Activated effector memory CD4-positive, alpha-beta T cell treated with Interleukin-2 at 50 U/mL for 16 hours (primary cell): ENCODE data around the gene RAN.
"Not testable (repeated sequence)": the region's sequence is repeated elsewhere in the genome, so short reads cannot be mapped to it uniquely, and the experiment has no call there.

Experiments
- DNase-seq: peaks from one replicate; pipeline ENCODE4 v3.0.0-alpha.2; 2020

RAN gene

GRCh38 chr12:130871286-130872178 lies at the start of gene RAN:
Gene RAN, plus strand, starts transcription at chr12:130872066. Its CDS starts 528 bp downstream, at chr12:130872594.
- DNase-seq, result peak; percentile 94

DNA sequence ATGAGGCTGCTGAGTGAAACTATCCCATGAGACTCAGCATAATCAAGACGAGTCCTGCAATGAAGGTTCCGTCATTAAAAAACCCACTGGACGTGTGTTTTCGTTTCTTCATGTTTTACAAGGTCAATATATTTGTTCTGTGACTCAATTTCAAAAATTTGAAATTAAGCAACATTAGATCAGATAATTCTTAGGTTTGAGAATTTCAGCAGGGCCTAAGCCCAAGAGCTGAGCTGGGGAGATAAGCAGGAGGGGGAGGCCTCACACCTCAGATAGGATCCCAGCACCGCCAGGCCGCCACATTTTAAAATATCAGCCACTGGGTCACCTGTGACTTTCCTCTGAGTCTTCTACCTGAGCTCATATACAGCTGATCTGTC lies 46.1 kb upstream of the RAN start:
- DNase-seq, result no peak

- peak; percentile 54 for DNase-seq
These were observed 45.6 kb upstream of the RAN start for GRCh38 chr12:130826151-130826801.

GRCh38 chr12:130827432-130827831 lies 44.4 kb upstream of the RAN start:
- no peak for DNase-seq

DNA sequence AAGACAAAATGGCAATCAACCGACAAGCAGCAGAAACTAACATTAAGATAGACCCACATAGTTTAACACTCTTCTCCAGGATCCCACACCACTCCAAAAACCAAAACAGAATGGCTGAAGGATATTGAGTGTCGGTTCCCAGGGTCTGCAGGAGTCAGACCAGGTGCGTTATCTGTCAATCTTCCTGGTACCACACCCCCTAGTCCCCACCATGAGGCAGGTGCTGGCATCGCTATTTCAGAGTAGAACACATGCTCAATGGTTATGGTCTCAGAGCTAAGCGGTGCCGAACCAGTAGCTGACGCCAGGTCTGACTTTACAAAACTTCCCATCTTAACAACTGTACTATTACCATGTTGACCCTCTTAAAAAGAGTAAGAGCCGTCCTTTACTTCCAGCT lies 43.0 kb upstream of the RAN start:
- no peak for DNase-seq

- DNase-seq, result no peak
These were observed 42.2 kb upstream of the RAN start for GRCh38 chr12:130829391-130830245.

- no peak for DNase-seq
These were observed 41.7 kb upstream of the RAN start for GRCh38 chr12:130830246-130830551.

- DNase-seq, result no peak
These were observed 40.6 kb upstream of the RAN start for GRCh38 chr12:130831246-130831645.

- DNase-seq, result no peak
These were observed 39.9 kb upstream of the RAN start for GRCh38 chr12:130831876-130832405.

GRCh38 chr12:130832561-130833209 lies 39.2 kb upstream of the RAN start:
- no peak for DNase-seq

DNA sequence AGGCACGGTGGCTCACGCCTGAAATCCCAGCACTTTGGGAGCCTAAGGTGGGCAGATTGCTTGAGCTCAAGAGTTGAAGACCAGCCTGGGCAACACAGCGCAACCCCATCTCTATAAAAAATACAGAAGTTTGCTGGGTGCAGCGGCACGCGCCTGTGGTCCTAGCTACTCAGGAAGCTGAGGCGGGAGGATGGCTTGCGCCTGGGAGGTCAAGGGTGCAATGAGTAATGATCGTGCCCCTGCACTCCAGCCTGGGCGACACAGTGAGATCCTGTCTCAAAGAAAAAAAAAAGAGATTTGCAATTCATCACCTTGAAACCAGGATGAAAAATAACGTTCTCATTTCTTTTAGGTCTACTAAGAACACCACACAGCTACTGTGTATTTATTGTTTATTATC lies 36.9 kb upstream of the RAN start:
- no peak for DNase-seq

DNA sequence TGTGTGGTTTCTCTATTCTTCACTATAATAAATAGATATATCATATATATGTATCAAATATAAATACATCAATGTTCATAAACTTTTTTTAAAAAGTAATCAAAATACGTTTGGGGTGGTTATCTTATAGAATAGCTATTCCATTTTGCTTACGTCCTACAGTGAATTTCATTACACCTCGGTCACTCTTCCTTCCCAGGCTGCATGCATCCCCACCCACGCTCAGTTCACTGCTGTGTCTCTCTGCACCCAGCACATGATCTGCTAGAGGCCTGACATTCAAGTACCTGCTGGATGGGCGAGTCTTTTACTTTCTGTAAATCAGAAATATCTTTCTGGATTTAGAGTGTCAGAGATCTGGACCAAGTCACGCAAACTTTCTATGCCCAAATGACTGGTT lies 36.4 kb upstream of the RAN start:
- DNase-seq, result no peak

GRCh38 chr12:130838284-130838950 lies 33.4 kb upstream of the RAN start:
- peak; percentile 16 for DNase-seq

GRCh38 chr12:130838951-130839769 lies 32.7 kb upstream of the RAN start, which contains the start of gene STX2:
Gene STX2, minus strand, starts transcription at chr12:130839250. Its CDS starts 151 bp downstream, at chr12:130839099.
- peak; percentile 89 for DNase-seq

DNA sequence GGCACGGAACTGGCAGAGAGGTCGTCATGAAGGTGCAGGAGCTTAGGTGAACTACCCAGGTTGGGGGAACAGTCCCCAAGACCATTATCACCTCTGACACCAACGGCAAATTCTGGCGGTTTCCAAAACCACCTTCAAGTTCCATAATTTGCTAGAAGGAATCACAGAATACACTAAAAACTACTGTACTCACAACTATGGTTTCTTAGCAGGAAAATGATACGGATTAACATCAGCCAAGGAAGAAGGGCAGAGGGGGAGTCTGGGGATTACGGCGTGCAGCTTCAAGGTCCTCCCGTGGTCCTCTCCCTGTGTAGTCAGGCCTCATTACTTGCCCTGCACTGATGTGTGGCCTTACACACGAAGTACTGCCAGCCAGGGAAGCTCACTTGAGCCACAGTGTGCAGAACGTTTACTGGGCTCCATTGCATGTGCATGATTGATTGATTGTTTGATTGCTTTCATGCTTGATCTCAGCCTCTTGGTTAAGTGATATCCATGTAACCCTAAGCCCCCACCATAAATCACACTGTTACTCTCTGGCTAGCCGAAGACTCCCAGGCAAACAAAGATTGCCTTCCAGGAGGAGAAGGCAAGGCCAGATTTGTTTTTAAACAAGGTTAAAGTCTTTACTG lies 32.0 kb upstream of the RAN start:
- no peak for DNase-seq

DNA sequence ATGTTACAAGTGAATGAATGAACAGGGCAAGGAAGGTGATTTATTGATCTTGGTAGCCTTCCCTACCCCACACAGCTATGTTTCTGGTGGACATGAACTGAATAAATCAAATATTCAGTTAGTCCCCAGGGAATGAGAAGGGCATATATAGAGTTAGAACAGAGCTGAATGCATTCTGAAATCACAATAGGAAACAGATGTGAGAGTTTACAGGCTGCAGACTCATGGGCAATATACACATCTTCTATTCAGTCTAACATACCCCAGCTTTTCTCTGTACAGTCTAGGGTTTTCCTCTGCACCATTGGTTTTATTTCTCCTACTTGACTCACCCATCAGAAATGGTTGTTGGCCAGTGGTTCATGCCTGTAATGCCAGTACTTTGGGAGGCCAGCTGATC lies 25.5 kb upstream of the RAN start:
- DNase-seq, result no peak

DNA sequence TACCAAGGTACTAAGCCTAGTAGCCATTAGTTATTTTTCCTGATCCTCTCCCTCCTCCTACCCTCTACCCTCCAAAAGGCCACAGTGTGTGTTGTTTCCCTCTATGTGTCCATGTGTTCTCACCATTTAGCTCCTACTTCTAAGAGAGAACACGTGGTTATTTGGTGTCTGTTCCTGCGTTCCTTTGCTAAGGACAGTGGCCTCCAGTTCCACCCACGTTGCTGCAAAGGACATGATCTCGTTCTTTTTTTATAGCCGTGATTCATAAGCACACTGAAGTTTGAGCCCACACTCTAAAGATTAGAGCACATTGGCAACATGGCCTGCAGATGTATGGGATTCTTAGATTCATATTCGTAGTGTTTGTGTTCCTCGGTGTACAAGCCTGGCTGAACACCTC lies 24.8 kb upstream of the RAN start:
- no peak for DNase-seq

GRCh38 chr12:130848105-130848504 lies 23.8 kb upstream of the RAN start:
- DNase-seq, result not testable (repeated sequence)

DNA sequence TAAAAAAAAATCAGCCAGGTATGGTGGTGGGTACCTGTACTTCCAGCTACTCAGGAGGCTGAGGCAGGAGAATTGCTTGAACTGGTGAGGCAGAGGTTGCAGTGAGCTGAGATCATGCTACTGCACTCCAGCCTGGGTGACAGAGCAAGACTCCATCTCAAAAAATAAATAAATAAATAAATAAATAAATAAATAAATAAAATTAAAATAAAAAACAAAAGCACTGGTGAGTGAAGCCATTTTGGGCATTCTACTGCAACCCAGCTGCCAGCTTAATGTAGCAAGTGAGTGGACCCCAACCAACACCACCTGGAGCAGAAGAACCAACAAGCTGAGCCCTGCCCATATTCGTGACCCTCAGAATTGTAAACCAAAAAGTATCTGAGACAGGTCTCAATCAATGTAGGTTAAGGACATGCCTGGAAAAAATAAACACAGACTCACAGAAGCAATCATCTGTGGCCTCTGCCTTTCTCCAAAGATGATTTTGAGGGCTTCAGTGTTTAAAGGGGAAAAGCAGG lies 23.0 kb upstream of the RAN start:
- DNase-seq, result not testable (repeated sequence)
